Activated naive CD8-positive, alpha-beta T cell (primary cell): ENCODE data around the gene FANCD2.
"Not testable (repeated sequence)": the region's sequence is repeated elsewhere in the genome, so short reads cannot be mapped to it uniquely, and the experiment has no call there.

Experiments used
- H3K27ac Mint-ChIP-seq: one replicate; pipeline ENCODE4 v1.8.0; 2021; ENCODE audit warnings: mixed read lengths
- H3K27me3 Mint-ChIP-seq: one replicate; pipeline ENCODE4 v1.8.0; 2021; ENCODE audit warnings: mixed read lengths
- H3K36me3 Mint-ChIP-seq: one replicate; pipeline ENCODE4 v1.8.0; 2021; ENCODE audit warnings: mixed read lengths
- H3K4me1 Mint-ChIP-seq: one replicate; pipeline ENCODE4 v1.8.0; 2021; ENCODE audit warnings: low read depth, mixed read lengths
- H3K4me3 Mint-ChIP-seq: one replicate; pipeline ENCODE4 v1.8.0; 2021; ENCODE audit warnings: mild to moderate bottlenecking, mixed read lengths
- H3K9me3 Mint-ChIP-seq: one replicate; pipeline ENCODE4 v1.8.0; 2021; ENCODE audit warnings: low read depth, mixed read lengths

FANCD2 gene

DNA sequence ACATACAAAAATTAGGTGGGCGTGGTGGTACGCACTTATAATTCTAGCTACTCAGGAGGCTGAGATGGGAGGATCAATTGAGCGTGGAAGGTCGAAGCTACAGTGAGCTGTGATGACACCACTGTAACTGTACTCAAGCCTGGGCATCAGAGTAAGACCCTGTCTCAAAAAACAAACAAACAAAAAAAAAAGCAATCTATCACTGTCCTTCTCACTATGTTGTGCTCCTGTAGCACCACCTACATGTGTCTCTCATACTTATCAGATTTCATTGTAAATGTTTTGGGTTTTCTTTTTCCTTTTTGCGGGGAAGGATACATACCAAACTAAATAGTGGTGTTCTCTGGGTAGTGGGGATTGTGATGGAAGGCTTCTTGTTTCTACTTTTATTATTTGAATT is 14.8 kb downstream of the FANCD2 start:
- no peak overlapping the region for H3K27ac Mint-ChIP-seq
- no peak overlapping the region for H3K4me3 Mint-ChIP-seq
- peaks cover 12% of the 10 kb centered on the region for H3K36me3 Mint-ChIP-seq
- no peaks in the 10 kb centered on the region for H3K27me3 Mint-ChIP-seq
- H3K4me1 Mint-ChIP-seq = no peaks in the 10 kb centered on the region
- H3K9me3 Mint-ChIP-seq = no peaks in the 10 kb centered on the region

- Mint-ChIP-seq H3K4me1 (no peaks in the 10 kb centered on the region), H3K9me3 (no peaks in the 10 kb centered on the region), H3K27ac (no peak overlapping the region), H3K27me3 (no peaks in the 10 kb centered on the region), H3K4me3 (no peak overlapping the region), H3K36me3 (peaks cover 14% of the 10 kb centered on the region)
These were observed 21.6 kb downstream of the FANCD2 start for GRCh38 chr3:10047876-10048275.

DNA sequence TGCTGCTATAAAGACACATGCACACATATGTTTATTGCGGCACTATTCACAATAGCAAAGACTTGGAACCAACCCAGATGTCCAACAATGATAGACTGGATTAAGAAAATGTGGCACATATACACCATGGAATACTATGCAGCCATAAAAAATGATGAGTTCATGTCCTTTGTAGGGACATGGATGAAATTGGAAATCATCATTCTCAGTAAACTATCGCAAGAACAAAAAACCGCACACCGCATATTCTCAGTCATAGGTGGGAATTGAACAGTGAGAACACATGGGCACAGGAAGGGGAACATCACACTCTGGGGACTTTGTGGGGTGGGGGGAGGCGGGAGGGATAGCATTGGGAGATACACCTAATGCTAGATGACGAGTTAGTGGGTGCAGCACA is 26.8 kb downstream of the FANCD2 start:
- H3K27ac Mint-ChIP-seq, H3K4me1 Mint-ChIP-seq, H3K36me3 Mint-ChIP-seq, H3K27me3 Mint-ChIP-seq, H3K4me3 Mint-ChIP-seq, H3K9me3 Mint-ChIP-seq: not testable (repeated sequence)

DNA sequence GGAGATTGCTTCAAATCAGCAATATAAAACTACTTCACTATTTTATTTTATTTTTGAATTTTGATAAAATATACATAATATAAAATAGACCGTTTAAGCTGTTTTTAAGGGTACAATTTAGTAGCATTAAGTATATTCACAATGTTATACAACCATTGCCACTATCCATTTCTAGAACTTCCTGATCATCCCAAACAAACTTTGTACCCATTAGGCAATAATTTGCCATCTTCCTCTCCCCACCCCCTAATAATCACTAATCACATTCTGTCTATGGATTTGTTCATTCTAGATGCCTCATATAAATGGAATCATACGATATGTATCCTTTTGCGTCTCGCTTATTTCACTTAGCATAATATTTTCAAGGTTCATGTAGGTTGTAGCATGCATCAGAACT is 28.9 kb downstream of the FANCD2 start:
- H3K4me3 Mint-ChIP-seq = no peak overlapping the region
- H3K4me1 Mint-ChIP-seq = no peaks in the 10 kb centered on the region
- H3K36me3 Mint-ChIP-seq = peaks cover 5% of the 10 kb centered on the region

GRCh38 chr3:10070077-10070476 is 43.8 kb downstream of the FANCD2 start:
- not testable (repeated sequence) for H3K27ac Mint-ChIP-seq

More for the DNA sequence above, 28.9 kb downstream of the FANCD2 start:
- H3K27me3 Mint-ChIP-seq = no peaks in the 10 kb centered on the region
- no peak overlapping the region for H3K27ac Mint-ChIP-seq
- no peaks in the 10 kb centered on the region for H3K9me3 Mint-ChIP-seq

GRCh38 chr3:10074666-10075065 is 48.4 kb downstream of the FANCD2 start:
- Mint-ChIP-seq H3K27ac (no peak overlapping the region), H3K27me3 (no peaks in the 10 kb centered on the region), H3K36me3 (peaks cover 6% of the 10 kb centered on the region), H3K4me1 (no peaks in the 10 kb centered on the region), H3K9me3 (no peaks in the 10 kb centered on the region), H3K4me3 (no peak overlapping the region)

More at GRCh38 chr3:10070077-10070476, 43.8 kb downstream of the FANCD2 start:
- H3K4me3 Mint-ChIP-seq, H3K9me3 Mint-ChIP-seq, H3K4me1 Mint-ChIP-seq, H3K27me3 Mint-ChIP-seq: not testable (repeated sequence)
- peaks cover 22% of the 10 kb centered on the region for H3K36me3 Mint-ChIP-seq

- no peaks in the 10 kb centered on the region for H3K27me3 Mint-ChIP-seq
- H3K9me3 Mint-ChIP-seq = no peaks in the 10 kb centered on the region
- no peak overlapping the region for H3K27ac Mint-ChIP-seq
- H3K4me1 Mint-ChIP-seq = no peaks in the 10 kb centered on the region
- no peak overlapping the region for H3K4me3 Mint-ChIP-seq
- peaks cover 19% of the 10 kb centered on the region for H3K36me3 Mint-ChIP-seq
These were observed 55.6 kb downstream of the FANCD2 start for GRCh38 chr3:10081871-10082270.

DNA sequence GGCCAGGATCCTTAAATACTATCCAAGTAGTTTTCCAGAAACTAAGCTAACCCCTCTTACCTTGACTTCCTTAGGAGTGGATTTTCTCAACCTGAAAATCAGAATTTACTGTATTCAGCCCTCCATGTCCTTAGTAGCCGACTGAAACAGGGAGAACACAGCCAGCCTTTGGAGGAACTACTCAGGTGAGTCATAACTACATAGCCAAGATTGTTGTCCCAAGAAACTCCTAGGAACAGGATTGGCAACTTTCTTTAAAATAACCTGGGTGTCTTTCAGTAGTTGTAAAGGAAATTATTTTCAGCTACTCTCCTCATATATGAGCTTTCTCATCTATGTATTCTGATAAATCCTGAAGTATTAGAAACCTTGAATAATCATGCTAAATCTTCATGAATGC is 59.5 kb downstream of the FANCD2 start:
- Mint-ChIP-seq H3K27ac (no peak overlapping the region), H3K4me1 (no peaks in the 10 kb centered on the region), H3K4me3 (no peak overlapping the region), H3K27me3 (no peaks in the 10 kb centered on the region), H3K36me3 (peaks cover 29% of the 10 kb centered on the region), H3K9me3 (no peaks in the 10 kb centered on the region)

DNA sequence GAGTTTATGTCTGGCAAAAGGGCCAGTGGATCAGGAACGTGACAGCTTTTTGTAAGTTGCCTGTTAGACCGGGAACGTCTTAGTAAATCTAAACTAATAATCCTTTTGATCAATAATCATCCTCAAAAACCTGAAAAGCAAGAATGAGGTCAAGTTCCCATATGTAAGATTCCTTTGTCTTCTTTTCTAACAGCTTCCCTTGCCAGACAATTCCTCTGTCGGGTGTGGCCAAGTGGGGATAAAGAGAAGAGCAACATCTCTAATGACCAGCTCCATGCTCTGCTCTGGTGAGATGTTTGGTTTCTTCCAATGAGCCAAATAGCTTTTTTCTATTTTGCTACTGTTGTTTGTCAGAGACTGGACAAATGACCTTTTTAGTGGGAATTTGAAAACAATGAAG is 62.0 kb downstream of the FANCD2 start:
- no peaks in the 10 kb centered on the region for H3K4me1 Mint-ChIP-seq
- peaks cover 26% of the 10 kb centered on the region for H3K36me3 Mint-ChIP-seq
- H3K4me3 Mint-ChIP-seq = no peak overlapping the region
- no peak overlapping the region for H3K27ac Mint-ChIP-seq
- H3K27me3 Mint-ChIP-seq = no peaks in the 10 kb centered on the region
- H3K9me3 Mint-ChIP-seq = no peaks in the 10 kb centered on the region

DNA sequence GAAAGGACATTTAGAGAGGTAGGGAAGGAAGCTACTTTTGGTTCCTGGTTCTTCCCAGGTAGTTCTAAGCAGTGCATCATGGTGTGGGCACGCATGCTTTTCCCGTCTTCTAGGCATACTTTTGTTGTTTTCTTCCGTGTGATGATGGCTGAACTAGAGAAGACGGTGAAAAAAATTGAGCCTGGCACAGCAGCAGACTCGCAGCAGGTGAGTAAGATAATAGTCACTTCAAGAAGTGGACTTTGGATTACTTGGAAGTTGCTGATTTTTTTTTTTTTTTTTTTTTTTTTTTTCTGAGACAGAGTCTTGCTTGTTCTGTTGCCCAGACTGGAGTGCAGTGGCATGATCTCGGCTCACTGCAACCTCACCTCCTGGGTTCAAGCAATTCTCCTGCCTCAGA is 63.9 kb downstream of the FANCD2 start:
- Mint-ChIP-seq H3K27me3 (no peaks in the 10 kb centered on the region), H3K36me3 (peaks cover 21% of the 10 kb centered on the region), H3K4me3 (no peak overlapping the region), H3K27ac (no peak overlapping the region), H3K4me1 (no peaks in the 10 kb centered on the region), H3K9me3 (no peaks in the 10 kb centered on the region)

- not testable (repeated sequence) for H3K4me1 Mint-ChIP-seq, H3K9me3 Mint-ChIP-seq, H3K4me3 Mint-ChIP-seq, H3K27me3 Mint-ChIP-seq, H3K27ac Mint-ChIP-seq
- peaks cover 21% of the 10 kb centered on the region for H3K36me3 Mint-ChIP-seq
These were observed 64.5 kb downstream of the FANCD2 start for GRCh38 chr3:10090774-10091173.

GRCh38 chr3:10091387-10091786 is 65.2 kb downstream of the FANCD2 start:
- H3K4me1 Mint-ChIP-seq, H3K27ac Mint-ChIP-seq, H3K27me3 Mint-ChIP-seq, H3K9me3 Mint-ChIP-seq, H3K4me3 Mint-ChIP-seq: not testable (repeated sequence)
- H3K36me3 Mint-ChIP-seq = peaks cover 19% of the 10 kb centered on the region

DNA sequence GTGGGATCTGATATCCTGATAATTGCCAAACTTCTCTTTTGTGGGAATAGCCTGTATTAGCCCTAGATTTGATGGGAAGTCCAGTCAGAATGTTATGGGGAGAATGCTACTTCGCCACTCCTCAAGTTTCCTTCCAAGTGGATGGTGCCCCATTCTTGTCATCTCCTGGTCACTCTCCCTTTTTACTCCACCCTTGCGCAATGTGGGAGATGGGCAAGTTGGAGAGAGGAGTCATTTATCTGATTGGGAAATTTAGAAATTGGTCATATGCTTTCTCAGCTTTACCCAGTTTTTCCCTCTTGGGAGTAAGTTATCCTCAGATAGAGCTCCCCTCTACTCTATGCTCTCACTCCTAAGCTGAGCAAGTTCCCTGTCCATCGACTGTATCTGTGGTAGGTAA is 67.4 kb downstream of the FANCD2 start:
- no peaks in the 10 kb centered on the region for H3K27me3 Mint-ChIP-seq

GRCh38 chr3:10099041-10099440 is 72.8 kb downstream of the FANCD2 start:
- no peaks in the 10 kb centered on the region for H3K27me3 Mint-ChIP-seq
- no peaks in the 10 kb centered on the region for H3K9me3 Mint-ChIP-seq
- peaks cover 10% of the 10 kb centered on the region for H3K36me3 Mint-ChIP-seq
- H3K4me3 Mint-ChIP-seq = no peak overlapping the region
- no peak overlapping the region for H3K27ac Mint-ChIP-seq
- no peaks in the 10 kb centered on the region for H3K4me1 Mint-ChIP-seq

More for the DNA sequence above, 67.4 kb downstream of the FANCD2 start:
- Mint-ChIP-seq H3K4me1 (no peaks in the 10 kb centered on the region), H3K27ac (no peak overlapping the region), H3K36me3 (peaks cover 16% of the 10 kb centered on the region), H3K9me3 (no peaks in the 10 kb centered on the region), H3K4me3 (no peak overlapping the region)

- H3K27me3 Mint-ChIP-seq = no peaks in the 10 kb centered on the region
- H3K36me3 Mint-ChIP-seq = peaks cover under 1% of the 10 kb centered on the region
- no peaks in the 10 kb centered on the region for H3K4me1 Mint-ChIP-seq
- H3K4me3 Mint-ChIP-seq = no peak overlapping the region
- no peaks in the 10 kb centered on the region for H3K9me3 Mint-ChIP-seq
- no peak overlapping the region for H3K27ac Mint-ChIP-seq
These were observed 80.7 kb downstream of the FANCD2 start for GRCh38 chr3:10106919-10107318.

GRCh38 chr3:10108091-10108490 is 81.9 kb downstream of the FANCD2 start, which contains the start of gene FANCD2OS:
Gene FANCD2OS (minus strand): TSS chr3:10108255. CDS start chr3:10104774, 3,481 bp downstream.
- H3K27ac Mint-ChIP-seq = no peak within 1 kb of the TSS
- H3K4me3 Mint-ChIP-seq = no peak within 1 kb of the TSS
- H3K9me3 Mint-ChIP-seq = no peaks in the 10 kb centered on the region
- H3K36me3 Mint-ChIP-seq = no peaks in the 10 kb centered on the region
- H3K27me3 Mint-ChIP-seq = no peaks in the 10 kb centered on the region
- no peaks in the 10 kb centered on the region for H3K4me1 Mint-ChIP-seq
